Measurements from ENCODE around the gene TRIM49. TPM values are rescaled to one million over a fixed set of nuclear protein-coding genes. Genes with fewer than 3 reads are reported as not detected.

The TRIM49 gene
- not detected in 2 replicates for total RNA-seq

GRCh38 chr11:89808475-89808874 lies at the start of gene TRIM49:
TRIM49 (minus strand) TSS chr11:89808575; CDS start chr11:89804469, 4,106 bp downstream.

Other genes with a start within 250 kb of the TRIM49 start
- gene TRIM77, start 98.3 kb downstream of the TRIM49 start, total RNA-seq: not detected in 2 replicates
- not detected in 2 replicates for gene TRIM64B, start 69.9 kb upstream of the TRIM49 start, total RNA-seq
- gene TRIM49D1, start 113.7 kb upstream of the TRIM49 start, total RNA-seq: not detected in 2 replicates
- not detected in 2 replicates for gene TRIM49D2, start 115.5 kb upstream of the TRIM49 start, total RNA-seq
- not detected in 2 replicates for gene TRIM64, start 157.5 kb upstream of the TRIM49 start, total RNA-seq
- gene TRIM49C, start 222.5 kb upstream of the TRIM49 start, total RNA-seq: not detected in 2 replicates